SKM-1 (cell line): ENCODE measurements around the gene FNDC5.
A peak's percentile ranks its signal among the peaks of the same experiment; 100 is the strongest.

Experiments used
- DNase-seq: peaks from one replicate; lab custom pipeline; 2025; ENCODE audit not compliant: unreplicated experiment; lab: John Stamatoyannopoulos, UW

Gene FNDC5

DNA sequence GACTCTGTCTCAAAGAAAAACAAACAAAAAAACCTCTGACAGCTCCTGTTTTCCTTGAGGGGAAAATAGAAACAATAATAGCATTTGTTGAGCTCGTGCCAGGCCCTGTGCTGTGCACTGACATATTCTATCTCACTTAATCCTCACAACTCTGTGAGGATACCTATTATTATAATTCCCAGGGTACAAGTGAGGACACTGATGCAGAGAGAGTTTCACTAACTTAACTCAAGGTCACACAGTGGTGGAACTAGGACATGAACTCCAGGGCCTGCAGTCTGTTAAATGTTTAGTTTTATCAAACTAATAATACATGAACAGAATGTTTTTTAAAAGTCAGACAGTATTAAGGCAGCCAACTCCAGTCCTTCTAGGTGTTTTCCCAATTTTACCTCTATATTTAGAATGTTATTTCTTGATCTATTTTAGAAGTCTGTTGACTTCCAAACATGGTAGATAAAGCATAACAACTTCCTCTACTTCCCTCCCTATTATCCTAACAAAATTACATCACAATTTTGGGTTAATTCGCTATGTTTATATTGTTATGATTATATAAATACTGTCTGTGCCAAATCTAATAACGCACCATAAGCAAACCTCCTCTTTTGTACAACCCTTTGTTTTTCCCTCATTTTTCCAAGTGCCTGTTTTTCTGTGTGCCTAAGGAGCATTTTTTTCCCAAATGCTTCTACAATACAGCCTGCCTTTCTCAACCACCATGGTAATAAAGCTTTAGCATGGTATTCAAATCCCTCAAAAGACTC, 4.9 kb downstream of the FNDC5 start:
- no peak for DNase-seq

- DNase-seq: no peak
These were observed 6.2 kb downstream of the FNDC5 start for GRCh38 chr1:32864375-32865019.

GRCh38 chr1:32863881-32864245, 6.8 kb downstream of the FNDC5 start:
- DNase-seq: no peak

DNA sequence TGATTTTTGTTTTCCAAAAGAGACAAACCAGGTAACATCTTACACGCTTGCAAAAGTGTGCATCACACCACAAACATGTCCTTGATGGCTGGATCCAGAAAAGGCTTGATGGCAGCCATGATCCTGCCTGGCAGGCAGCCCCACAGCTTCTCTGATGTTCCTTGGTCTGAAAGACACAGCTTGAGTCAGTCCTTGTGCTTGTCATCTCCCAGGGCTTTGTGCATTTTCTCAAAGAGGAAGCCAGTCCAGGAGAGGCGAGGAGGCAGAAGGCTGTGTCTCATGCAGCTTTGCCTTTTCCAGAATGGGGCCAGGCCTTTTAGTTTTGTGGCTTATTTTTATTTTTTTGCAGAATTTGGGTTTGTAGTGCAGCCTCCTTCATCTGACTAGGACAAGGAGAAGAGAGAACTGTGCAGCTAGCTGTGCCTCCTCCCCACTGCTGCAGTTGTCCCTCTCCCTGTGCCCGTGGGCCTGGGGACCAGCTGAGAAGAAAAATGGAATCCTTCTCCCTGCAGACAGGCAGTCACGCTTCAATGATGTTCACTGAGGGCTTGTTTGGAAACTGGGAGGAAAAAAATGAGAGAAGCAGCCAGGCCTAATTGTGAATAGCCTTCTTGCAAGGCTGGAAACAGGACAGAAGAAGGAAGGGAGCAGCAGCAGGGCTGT, 7.4 kb downstream of the FNDC5 start:
- DNase-seq: no peak

DNA sequence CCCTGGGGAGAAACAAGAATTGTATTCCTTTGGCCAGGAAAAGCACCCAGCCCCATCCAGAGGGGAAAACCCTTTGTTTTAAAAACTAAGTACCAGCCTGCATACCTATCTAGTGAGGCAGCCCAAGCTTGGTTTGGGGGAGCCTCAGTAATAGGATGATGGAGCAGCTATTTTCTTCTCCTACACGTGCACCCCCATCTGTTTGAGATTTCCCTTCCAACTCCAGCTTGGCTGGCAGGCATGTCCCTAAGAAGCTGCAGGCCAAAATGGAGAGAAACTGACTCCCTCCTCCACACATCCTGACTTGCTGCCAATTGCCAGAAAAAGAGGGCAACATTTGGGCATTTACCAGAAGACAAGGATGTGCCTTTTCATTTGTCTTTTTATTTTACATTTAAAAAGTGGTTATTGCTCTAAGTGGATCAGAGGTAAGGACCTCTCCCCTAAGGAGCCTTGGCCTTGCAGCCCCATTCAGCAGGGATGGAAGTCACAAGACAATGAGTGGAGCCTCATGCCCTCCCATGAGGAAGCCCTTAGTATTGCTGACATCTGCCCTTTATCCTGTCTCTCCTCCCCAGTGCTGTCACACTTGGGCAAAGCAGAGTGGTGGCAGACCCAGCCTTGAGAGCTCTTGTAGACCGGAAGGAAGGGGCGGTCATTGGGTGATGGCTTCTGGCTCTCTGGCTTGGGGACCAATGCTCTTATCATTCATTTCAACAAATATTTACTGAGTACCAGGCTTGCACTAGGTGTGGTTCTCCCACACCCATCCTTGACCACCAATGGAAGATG, 8.6 kb downstream of the FNDC5 start:
- DNase-seq: no peak

GRCh38 chr1:32860566-32860965, 10.1 kb downstream of the FNDC5 start:
- DNase-seq: no peak

DNA sequence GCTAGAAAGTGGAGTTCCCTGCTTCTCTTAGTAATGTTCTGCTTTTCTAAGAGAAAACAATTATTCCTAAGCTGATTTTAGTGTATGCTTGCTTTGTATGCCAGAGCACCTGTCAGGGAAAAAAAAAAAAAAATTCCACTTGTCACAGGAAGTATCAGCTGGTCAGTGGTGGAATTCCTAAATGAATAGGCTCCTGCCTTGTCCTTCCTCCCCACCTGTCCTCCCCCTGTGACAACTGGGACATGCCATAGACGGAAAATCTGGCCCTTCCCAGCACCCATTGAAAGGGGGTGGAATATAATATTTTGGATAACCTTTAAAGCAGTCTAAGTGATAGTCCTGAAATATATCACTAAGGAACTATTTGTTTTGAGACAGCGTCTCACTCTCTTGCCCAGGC, 10.8 kb downstream of the FNDC5 start:
- no peak for DNase-seq

- no peak for DNase-seq
These were observed 11.9 kb downstream of the FNDC5 start for GRCh38 chr1:32858791-32859190.

- no peak for DNase-seq
These were observed 12.6 kb downstream of the FNDC5 start for GRCh38 chr1:32858136-32858535.

- no peak for DNase-seq
These were observed 14.7 kb downstream of the FNDC5 start for GRCh38 chr1:32855861-32856617.

GRCh38 chr1:32848354-32849063, 22.2 kb downstream of the FNDC5 start:
- no peak for DNase-seq

DNA sequence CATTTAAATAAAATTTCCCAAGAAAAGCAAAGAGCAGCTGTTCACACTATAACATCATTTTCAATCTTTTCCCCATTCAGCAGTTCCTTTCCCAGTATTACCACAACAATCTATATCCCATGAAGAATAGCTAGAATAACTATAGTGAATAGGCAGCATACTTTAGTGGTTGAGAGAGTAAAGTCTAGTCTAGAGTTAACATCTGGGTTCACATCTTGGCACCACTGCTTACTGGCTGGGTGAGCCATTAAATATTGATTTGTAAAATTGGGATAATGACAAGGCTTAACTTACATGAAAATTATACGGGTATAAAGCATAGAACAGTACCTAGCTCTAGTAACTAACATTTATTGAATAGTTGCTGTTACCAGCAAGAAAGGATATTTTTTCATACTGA, 38.8 kb downstream of the FNDC5 start:
- DNase-seq: no peak

GRCh38 chr1:32830092-32830852, 40.4 kb downstream of the FNDC5 start:
- DNase-seq: no peak

GRCh38 chr1:32828341-32828740, 42.4 kb downstream of the FNDC5 start:
- no peak for DNase-seq

- no peak for DNase-seq
These were observed 45.5 kb downstream of the FNDC5 start for GRCh38 chr1:32825181-32825580.

DNA sequence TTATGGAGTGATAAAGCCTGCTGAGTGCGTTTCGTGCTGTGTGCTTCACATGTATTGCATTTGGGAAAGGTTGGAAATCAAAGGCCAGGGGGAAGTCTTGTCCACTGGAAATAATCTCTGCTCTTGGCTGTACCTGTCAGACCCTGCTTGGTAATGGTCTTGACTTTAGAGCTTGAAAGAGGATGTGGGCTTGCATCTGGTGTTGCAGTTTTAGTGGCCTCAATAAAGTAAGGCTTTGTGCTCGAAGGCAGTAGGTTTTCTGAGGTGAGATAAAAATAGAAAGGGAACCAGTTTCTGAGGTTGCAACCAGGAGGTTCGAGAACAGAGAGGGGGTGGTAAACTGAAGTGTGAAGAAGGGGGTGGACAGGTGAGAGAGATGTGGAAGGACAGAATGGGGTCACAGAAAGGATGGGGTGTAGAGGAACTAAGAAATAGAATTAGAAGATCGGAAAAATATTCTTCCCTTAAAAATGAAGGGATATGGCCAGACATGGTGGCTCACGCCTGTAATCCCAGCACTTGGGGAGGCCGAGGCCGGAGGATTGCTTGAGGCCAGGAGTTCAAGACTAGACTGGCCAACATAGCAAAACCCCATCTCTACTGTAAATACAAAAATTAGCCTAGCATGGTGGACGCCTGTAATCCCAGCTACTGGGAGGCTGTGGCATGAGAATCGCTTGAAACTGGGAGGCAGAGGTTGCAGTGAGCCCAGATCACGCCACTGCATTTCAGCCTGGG, 51.7 kb downstream of the FNDC5 start:
- peak; percentile 61 for DNase-seq

GRCh38 chr1:32817815-32818786, 52.6 kb downstream of the FNDC5 start:
- DNase-seq: peak; percentile 32
